ENCODE data around the gene MRPS14. TPM values are rescaled to one million over a fixed set of nuclear protein-coding genes. Genes with fewer than 3 reads are reported as not detected.
A peak's percentile ranks its signal among the peaks of the same experiment; 100 is the strongest.

The MRPS14 gene
- total RNA-seq, 2 experiments from 2014 or later, result 48.8 to 51.2 TPM

- Mint-ChIP-seq H3K27ac (no peak overlapping the region), H3K4me3 (no peak overlapping the region), H3K4me1 (ENCODE audit: low read depth) (peaks cover 41% of the 10 kb centered on the region), H3K36me3 (ENCODE audit: low read depth) (peaks cover 16% of the 10 kb centered on the region), H3K9me3 (no peaks in the 10 kb centered on the region), H3K27me3 (ENCODE audit: low read depth) (no peaks in the 10 kb centered on the region)
- DNase-seq, result no peak
- CTCF ChIA-PET, result interaction anchor here (0.6 to 2.7 kb wide), 4 partner anchors 9 to 28 kb away, joined by 3 to 7 read pairs (median 5); no protein-coding TSS in a partner anchor
- intact Hi-C loops (cut with micrococcal nuclease), result loop anchor here (1.0 to 2.0 kb wide), 2 partner anchors 7 to 37 kb away; no protein-coding TSS in a partner anchor
Observed at GRCh38 chr1:174975764-174976163, 47.5 kb downstream of the MRPS14 start.

DNA sequence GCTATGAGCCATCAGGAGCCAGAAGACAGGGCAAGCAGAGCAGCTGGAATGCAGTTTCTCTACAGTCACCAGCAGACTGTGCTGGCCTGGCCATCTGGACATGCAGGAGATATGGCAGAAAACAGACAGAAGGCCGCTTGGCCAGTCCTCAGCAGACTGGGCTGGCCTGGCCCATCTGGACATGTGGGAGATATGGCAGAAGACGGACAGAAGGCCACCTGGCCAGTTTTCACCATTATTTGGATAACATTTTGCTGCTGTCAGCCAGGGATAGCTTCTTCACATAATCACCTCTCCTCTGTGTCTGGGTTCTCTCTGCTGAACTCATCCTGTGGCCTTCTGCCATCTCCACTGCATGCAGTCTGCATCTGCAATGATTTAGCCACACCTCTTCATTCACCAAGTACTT lies 48.5 kb downstream of the MRPS14 start:
- peaks cover 12% of the 10 kb centered on the region for H3K36me3 Mint-ChIP-seq (ENCODE audit: low read depth)
- CTCF ChIA-PET, result interaction anchor here (2.2 to 2.7 kb wide), 2 partner anchors 8 to 10 kb away, joined by 6 to 7 read pairs; no protein-coding TSS in a partner anchor

GRCh38 chr1:174971902-174972301 lies 51.3 kb downstream of the MRPS14 start:
- no peak for DNase-seq
- H3K9me3 Mint-ChIP-seq, result no peaks in the 10 kb centered on the region
- peaks cover 12% of the 10 kb centered on the region for H3K36me3 Mint-ChIP-seq (ENCODE audit: low read depth)
- no peak overlapping the region for H3K27ac Mint-ChIP-seq
- CTCF ChIA-PET, result interaction anchor here (2.1 kb wide), 1 partner anchor 27 kb away, joined by 4 read pairs; no protein-coding TSS in a partner anchor
- H3K4me1 Mint-ChIP-seq (ENCODE audit: low read depth), result peaks cover 52% of the 10 kb centered on the region
- intact Hi-C loops (cut with micrococcal nuclease), result no loop called here
- H3K4me3 Mint-ChIP-seq, result no peak overlapping the region
- no peaks in the 10 kb centered on the region for H3K27me3 Mint-ChIP-seq (ENCODE audit: low read depth)

More for the DNA sequence above, 48.5 kb downstream of the MRPS14 start:
- no peaks in the 10 kb centered on the region for H3K27me3 Mint-ChIP-seq (ENCODE audit: low read depth)
- DNase-seq, result no peak
- no peak overlapping the region for H3K4me3 Mint-ChIP-seq
- intact Hi-C loops (cut with micrococcal nuclease), result no loop called here
- H3K9me3 Mint-ChIP-seq, result no peaks in the 10 kb centered on the region
- H3K27ac Mint-ChIP-seq, result no peak overlapping the region
- H3K4me1 Mint-ChIP-seq (ENCODE audit: low read depth), result peaks cover 40% of the 10 kb centered on the region

DNA sequence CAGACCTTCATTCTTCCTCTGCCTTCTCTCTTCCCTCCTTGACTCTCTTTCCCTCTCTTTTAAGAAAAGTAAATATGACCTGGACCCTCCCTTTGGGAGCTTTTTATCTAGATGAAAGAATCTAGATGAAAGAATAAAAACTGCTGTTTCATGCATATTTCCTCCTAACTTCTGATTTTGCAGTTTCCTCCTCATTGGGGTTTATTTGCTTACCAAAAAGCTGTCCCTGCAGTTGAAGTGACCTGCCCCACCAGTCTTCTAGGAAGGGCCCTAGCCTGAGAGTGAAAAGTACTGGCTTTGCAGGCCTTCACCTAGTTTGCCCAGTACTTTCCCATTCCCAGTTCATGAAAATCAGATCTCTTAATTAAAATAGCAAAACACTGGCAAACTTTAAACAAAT lies 51.8 kb downstream of the MRPS14 start:
- peaks cover 12% of the 10 kb centered on the region for H3K36me3 Mint-ChIP-seq (ENCODE audit: low read depth)
- H3K4me3 Mint-ChIP-seq, result no peak overlapping the region
- no peak overlapping the region for H3K27ac Mint-ChIP-seq
- no peaks in the 10 kb centered on the region for H3K27me3 Mint-ChIP-seq (ENCODE audit: low read depth)
- intact Hi-C loops (cut with micrococcal nuclease), result no loop called here
- peaks cover 49% of the 10 kb centered on the region for H3K4me1 Mint-ChIP-seq (ENCODE audit: low read depth)
- DNase-seq, result no peak
- H3K9me3 Mint-ChIP-seq, result no peaks in the 10 kb centered on the region
- CTCF ChIA-PET, result interaction anchor here (2.1 kb wide), 1 partner anchor 27 kb away, joined by 4 read pairs; no protein-coding TSS in a partner anchor

- H3K27ac Mint-ChIP-seq, result no peak overlapping the region
- no peak overlapping the region for H3K4me3 Mint-ChIP-seq
- H3K36me3 Mint-ChIP-seq (ENCODE audit: low read depth), result peaks cover 3% of the 10 kb centered on the region
- H3K27me3 Mint-ChIP-seq (ENCODE audit: low read depth), result no peaks in the 10 kb centered on the region
- intact Hi-C loops (cut with micrococcal nuclease), result loop anchor here (2.0 kb wide), 2 partner anchors 21 to 811 kb away; partner anchors contain the start of gene RABGAP1L
- CTCF ChIA-PET, result interaction anchor here (2.1 kb wide), 1 partner anchor 29 kb away, joined by 4 read pairs; no protein-coding TSS in a partner anchor
- H3K4me1 Mint-ChIP-seq (ENCODE audit: low read depth), result peaks cover 52% of the 10 kb centered on the region
- no peak for DNase-seq
- no peaks in the 10 kb centered on the region for H3K9me3 Mint-ChIP-seq
Observed at GRCh38 chr1:174969977-174970376, 53.2 kb downstream of the MRPS14 start.

- DNase-seq, result peak; percentile 49
- no peaks in the 10 kb centered on the region for H3K27me3 Mint-ChIP-seq (ENCODE audit: low read depth)
- no peaks in the 10 kb centered on the region for H3K9me3 Mint-ChIP-seq
- peak overlapping the region; percentile 86 for H3K27ac Mint-ChIP-seq
- intact Hi-C loops (cut with micrococcal nuclease), result loop anchor here (1.0 to 2.0 kb wide), 8 partner anchors 8 to 810 kb away; partner anchors contain the start of genes CACYBP, MRPS14 and RABGAP1L
- H3K36me3 Mint-ChIP-seq (ENCODE audit: low read depth), result peaks cover 1% of the 10 kb centered on the region
- peak overlapping the region; percentile 51 for H3K4me3 Mint-ChIP-seq
- peaks cover 63% of the 10 kb centered on the region for H3K4me1 Mint-ChIP-seq (ENCODE audit: low read depth)
- CTCF ChIA-PET, result interaction anchor here (0.6 to 1.5 kb wide), 5 partner anchors 8 to 60 kb away, joined by 3 to 5 read pairs (median 4); no protein-coding TSS in a partner anchor
Observed at GRCh38 chr1:174968750-174969244, 54.4 kb downstream of the MRPS14 start.

- no peaks in the 10 kb centered on the region for H3K36me3 Mint-ChIP-seq (ENCODE audit: low read depth)
- H3K27me3 Mint-ChIP-seq (ENCODE audit: low read depth), result no peaks in the 10 kb centered on the region
- no peaks in the 10 kb centered on the region for H3K9me3 Mint-ChIP-seq
- intact Hi-C loops (cut with micrococcal nuclease), result loop anchor here (1.0 to 2.0 kb wide), 8 partner anchors 8 to 809 kb away; partner anchors contain the start of genes CACYBP, MRPS14 and RABGAP1L
- H3K27ac Mint-ChIP-seq, result peak overlapping the region; percentile 86
- DNase-seq, result no peak
- H3K4me3 Mint-ChIP-seq, result no peak overlapping the region
- H3K4me1 Mint-ChIP-seq (ENCODE audit: low read depth), result peaks cover 68% of the 10 kb centered on the region
- CTCF ChIA-PET, result interaction anchor here (0.6 to 1.5 kb wide), 6 partner anchors 9 to 351 kb away, joined by 3 to 5 read pairs (median 4); no protein-coding TSS in a partner anchor
Observed at GRCh38 chr1:174967845-174968705, 55.1 kb downstream of the MRPS14 start.

DNA sequence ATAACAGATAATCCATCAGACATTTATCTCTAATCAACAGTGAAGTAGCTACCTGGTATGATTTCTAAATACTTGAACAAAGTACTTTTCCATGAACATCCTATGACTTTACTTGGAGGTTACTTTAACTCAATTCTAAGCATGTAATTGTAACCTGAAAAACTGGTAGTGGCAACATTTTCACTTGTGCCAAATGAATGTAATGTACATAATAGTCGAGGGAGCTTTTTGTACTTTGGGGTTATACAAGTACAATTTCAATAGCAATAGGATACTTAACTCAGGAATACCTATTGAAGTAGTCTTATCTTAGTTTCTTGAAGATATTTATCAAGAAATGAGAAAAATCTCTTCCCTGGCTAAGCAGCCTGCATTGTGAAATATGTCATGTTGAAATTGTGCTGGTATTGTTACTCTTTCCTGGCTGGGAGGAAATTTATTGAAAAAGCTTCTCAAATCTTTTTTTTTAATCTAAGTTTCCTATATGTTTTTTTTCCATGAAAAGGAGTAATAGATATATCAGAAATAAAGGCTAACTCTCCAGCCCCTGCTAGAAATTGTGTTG lies 57.1 kb downstream of the MRPS14 start:
- intact Hi-C loops (cut with micrococcal nuclease), result no loop called here
- no peaks in the 10 kb centered on the region for H3K36me3 Mint-ChIP-seq (ENCODE audit: low read depth)

DNA sequence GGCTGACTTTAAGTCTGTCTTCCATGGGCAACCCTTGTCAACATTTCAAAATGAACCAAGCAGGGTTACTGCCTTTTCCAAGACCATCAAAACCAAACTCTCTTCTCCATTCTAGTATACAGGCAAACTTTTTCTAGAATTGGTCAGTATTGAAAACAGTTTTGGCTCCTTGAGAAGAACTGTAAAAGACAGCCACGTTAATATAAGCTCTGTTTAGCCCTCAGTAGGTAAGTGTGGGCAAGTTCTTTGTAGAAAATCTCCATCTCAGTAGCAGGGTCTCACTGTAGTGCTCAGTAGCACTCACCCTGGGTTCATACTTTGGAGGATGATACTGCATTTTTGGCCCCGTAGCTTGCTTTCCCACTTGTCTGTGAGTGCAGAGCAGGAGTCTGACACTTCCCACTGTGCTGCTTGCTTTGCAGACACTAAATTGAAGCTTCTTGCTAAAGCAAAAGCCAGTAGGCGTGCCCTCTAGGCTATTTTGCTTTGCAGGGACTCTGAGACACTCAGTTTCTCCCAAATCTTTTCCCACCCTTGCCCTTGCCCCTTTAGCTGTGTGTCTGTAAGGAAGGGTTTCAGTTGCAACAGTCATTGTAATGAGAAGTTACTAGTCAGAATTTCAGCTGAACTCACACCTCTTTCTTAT lies 57.7 kb downstream of the MRPS14 start:
- peak overlapping the region; percentile 38 for H3K4me3 Mint-ChIP-seq

More for the DNA sequence above, 57.1 kb downstream of the MRPS14 start:
- Mint-ChIP-seq H3K4me1 (ENCODE audit: low read depth) (peaks cover 59% of the 10 kb centered on the region), H3K9me3 (no peaks in the 10 kb centered on the region), H3K4me3 (peak overlapping the region; percentile 38), H3K27ac (peak overlapping the region; percentile 13), H3K27me3 (ENCODE audit: low read depth) (no peaks in the 10 kb centered on the region)
- CTCF ChIA-PET, result interaction anchor here (0.8 to 3.0 kb wide), 3 partner anchors 16 to 53 kb away, joined by 3 to 15 read pairs (median 4); no protein-coding TSS in a partner anchor
- no peak for DNase-seq

DNA sequence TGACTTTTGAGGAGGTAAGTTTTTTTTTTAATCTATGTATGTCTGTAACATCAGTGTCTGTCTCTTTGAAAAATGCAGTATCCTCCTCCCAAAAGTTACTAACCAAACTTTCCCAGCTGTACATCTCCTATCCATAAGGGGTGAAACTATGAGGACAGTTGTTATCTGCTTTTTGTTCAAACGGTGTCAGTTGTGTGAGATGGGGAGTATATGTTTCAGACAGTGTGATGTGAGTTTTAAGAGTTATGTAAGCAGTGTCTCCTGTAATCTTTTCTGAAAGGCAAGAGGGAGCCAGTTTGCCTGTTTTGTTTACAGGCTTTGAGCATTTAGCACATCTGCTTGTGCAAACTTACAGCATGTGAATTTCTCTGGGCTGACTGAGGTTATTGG lies 58.3 kb downstream of the MRPS14 start:
- Mint-ChIP-seq H3K27ac (peak overlapping the region; percentile 88), H3K27me3 (ENCODE audit: low read depth) (no peaks in the 10 kb centered on the region), H3K9me3 (no peaks in the 10 kb centered on the region), H3K36me3 (ENCODE audit: low read depth) (no peaks in the 10 kb centered on the region), H3K4me3 (peak overlapping the region; percentile 38), H3K4me1 (ENCODE audit: low read depth) (peaks cover 56% of the 10 kb centered on the region)
- no peak for DNase-seq
- intact Hi-C loops (cut with micrococcal nuclease), result loop anchor here (1.0 kb wide), 6 partner anchors 27 to 1097 kb away; partner anchors contain the start of genes CACYBP, MRPS14 and ZBTB37
- CTCF ChIA-PET, result interaction anchor here (3.0 kb wide), 1 partner anchor 17 kb away, joined by 15 read pairs; no protein-coding TSS in a partner anchor

More for the DNA sequence above, 57.7 kb downstream of the MRPS14 start:
- intact Hi-C loops (cut with micrococcal nuclease), result no loop called here
- H3K27me3 Mint-ChIP-seq (ENCODE audit: low read depth), result no peaks in the 10 kb centered on the region
- peaks cover 59% of the 10 kb centered on the region for H3K4me1 Mint-ChIP-seq (ENCODE audit: low read depth)
- peak; percentile 17 for DNase-seq
- H3K27ac Mint-ChIP-seq, result peak overlapping the region; percentile 88
- no peaks in the 10 kb centered on the region for H3K36me3 Mint-ChIP-seq (ENCODE audit: low read depth)
- H3K9me3 Mint-ChIP-seq, result no peaks in the 10 kb centered on the region
- CTCF ChIA-PET, result interaction anchor here (0.8 to 3.0 kb wide), 3 partner anchors 17 to 52 kb away, joined by 3 to 15 read pairs (median 4); no protein-coding TSS in a partner anchor

DNA sequence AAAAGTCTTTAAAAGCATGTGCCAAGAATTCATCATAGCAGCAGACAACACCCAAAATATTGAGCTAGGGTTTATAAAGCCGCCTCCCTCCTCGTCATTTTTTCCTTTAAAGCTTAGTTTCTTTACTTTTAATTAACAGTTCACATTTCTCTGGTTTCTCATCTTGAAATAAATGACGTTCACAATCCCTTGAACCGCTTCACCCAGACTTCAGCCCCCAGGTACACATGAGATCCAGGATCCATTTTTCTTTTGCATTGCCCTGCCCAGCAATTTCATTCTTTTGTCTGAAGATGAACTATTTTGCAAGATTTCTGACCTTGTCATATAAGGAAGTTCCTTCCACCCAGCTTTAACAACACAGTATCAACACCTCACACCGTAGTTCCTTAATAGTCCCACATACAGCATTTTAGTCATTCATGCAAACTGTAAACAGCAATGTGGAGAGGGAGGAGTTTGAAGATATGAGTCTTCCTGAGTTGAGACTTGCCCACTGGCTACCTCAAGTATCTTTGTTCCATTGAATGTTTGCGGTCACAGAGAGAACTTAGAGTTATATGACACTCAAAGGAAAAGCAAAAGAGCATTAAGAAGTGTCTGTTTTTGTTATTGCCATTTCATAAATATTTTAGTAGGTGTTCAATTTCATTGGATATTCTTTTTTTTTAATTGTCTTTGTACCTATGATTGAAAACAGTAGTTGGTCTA lies 58.8 kb downstream of the MRPS14 start:
- intact Hi-C loops (cut with micrococcal nuclease), result loop anchor here (1.0 kb wide), 6 partner anchors 26 to 1096 kb away; partner anchors contain the start of genes CACYBP, MRPS14 and ZBTB37
- DNase-seq, result peak; percentile 28
- Mint-ChIP-seq H3K36me3 (ENCODE audit: low read depth) (no peaks in the 10 kb centered on the region), H3K27me3 (ENCODE audit: low read depth) (no peaks in the 10 kb centered on the region), H3K4me1 (ENCODE audit: low read depth) (peaks cover 50% of the 10 kb centered on the region), H3K9me3 (no peaks in the 10 kb centered on the region), H3K27ac (peak overlapping the region; percentile 88), H3K4me3 (peak overlapping the region; percentile 38)
- CTCF ChIA-PET, result interaction anchor here (0.6 to 3.0 kb wide), 2 partner anchors 18 to 161 kb away, joined by 3 to 15 read pairs; no protein-coding TSS in a partner anchor

Measured in activated naive CD4-positive, alpha-beta T cell treated with anti-CD3 and anti-CD28 coated beads for 36 hours (primary cell).